HG03045 (cell line): ENCODE measurements around the gene ATP6V0C.
A peak's percentile ranks its signal among the peaks of the same experiment; 100 is the strongest.

Source experiments
- ATAC-seq: cut with Tn5 transposase; IDR thresholded peaks from one replicate; pipeline ENCODE4 v1.9.1; 2021; ENCODE audit warnings: mild to moderate bottlenecking, moderate library complexity; ENCODE audit not compliant: unreplicated experiment

ATP6V0C gene

DNA sequence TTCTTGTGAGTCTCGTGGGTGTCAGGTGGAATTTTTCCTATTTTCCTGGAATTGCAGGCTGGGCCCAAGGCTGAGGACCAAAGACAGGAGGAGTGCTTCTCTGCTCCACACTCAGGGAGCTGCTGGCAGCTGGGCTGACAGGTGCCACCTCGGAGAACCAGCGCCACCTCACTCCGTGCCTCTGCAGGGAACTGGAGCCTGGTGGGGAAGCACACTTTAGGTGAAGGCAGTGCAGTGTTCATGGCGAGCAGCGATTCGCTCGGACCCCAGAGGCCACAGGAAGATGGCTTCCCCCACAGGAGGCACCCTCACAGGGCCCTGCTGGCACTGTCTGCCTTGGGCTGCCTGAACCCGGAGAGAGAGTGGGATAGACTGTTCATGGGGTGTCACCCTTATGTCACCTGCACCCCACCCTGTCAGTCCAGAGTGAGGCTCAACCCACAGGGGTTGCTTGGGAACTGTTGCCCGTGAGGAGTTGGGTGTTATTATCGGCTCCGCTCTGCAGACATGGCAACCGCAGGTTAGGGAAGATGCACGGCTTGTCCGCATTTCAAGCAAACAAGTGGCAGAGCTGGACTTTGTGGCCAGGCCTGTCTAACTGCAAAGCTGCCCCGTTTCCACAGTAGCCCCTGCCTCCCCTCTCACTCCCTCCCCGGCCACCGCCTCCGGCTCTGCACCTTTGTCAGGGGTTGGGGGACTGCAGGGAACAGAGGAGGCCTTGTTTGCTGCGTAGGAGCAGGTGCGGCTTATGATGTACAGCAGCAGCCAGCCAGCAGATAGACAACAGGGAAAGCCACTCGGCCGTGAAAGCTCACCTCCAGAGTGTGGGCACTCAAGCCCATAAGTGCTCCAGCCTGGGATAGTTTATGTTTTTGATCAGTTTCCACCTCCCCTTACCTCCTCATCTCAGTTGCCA is 23.3 kb upstream of the ATP6V0C start:
- no peak for ATAC-seq

GRCh38 chr16:2492292-2492691 is 21.5 kb upstream of the ATP6V0C start:
- no peak for ATAC-seq

- ATAC-seq, result no peak
These were observed 20.1 kb upstream of the ATP6V0C start for GRCh38 chr16:2493605-2494004.

- no peak for ATAC-seq
These were observed 19.1 kb upstream of the ATP6V0C start for GRCh38 chr16:2494616-2495015.

- ATAC-seq, result no peak
These were observed 18.7 kb upstream of the ATP6V0C start for GRCh38 chr16:2495041-2495440.

- ATAC-seq, result no peak
These were observed 17.3 kb upstream of the ATP6V0C start for GRCh38 chr16:2496223-2497115.

DNA sequence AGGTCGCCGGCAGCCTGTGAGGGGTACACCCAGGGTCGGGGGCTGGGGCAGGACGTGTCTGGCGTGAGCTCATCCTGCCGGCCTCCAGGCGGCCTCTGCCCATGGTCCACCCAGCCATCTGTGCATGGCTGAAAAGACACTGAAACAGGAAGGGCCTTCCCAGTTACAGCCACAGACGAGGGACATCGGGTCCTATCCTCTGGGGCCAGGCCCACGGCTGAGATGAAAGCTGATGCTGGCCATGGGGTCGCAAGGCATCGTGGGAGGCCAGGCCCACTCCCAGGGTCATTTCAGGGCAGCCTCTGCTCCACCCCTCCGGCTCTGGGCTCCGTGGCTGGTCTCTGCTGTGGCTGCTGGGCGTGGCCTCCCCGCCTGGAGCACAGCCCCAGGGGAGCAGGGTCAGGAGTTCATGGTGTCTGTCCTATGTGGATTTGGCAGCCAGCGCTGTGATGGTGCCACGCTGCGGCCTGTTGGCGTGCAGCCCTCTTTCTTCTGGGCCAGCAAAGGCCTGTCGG is 16.6 kb upstream of the ATP6V0C start:
- no peak for ATAC-seq

DNA sequence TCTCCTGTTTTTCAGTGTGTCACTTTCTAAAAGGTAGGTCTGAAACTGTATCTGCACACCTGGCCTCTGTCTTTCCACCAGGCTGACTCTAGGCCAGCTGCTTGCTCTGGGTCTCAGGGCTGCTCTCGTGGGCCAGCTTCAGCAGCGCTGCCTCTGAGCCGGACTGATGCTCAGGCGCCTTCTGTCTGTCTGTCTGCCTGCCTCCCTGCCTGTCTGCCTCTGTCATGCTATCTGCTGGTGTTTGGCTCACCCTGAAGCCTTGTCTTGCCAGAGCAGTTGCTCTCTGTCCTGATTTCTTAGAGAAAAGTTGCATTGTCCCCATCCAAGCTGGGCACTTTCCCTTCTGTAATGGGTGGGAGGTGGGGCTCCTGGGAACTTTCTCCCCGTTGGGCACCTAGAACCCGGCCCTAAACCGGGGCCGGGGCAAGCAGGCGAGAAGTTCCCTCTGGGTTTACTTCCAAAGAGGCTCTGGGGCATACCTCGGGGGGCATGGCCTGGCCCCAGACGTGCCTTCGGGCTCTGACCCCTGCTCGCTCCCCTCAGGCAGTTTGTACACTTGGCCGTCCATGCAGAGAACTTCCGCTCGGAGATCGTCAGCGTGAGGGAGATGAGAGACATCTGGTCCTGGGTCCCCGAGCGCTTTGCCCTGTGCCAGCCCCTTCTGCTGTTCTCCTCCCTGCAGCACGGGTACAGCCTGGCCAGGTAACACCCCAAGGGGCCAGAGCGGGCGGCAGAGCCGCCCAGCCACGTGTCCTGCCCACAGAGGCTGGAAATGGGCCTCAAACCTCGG is 15.9 kb upstream of the ATP6V0C start:
- ATAC-seq, result no peak

DNA sequence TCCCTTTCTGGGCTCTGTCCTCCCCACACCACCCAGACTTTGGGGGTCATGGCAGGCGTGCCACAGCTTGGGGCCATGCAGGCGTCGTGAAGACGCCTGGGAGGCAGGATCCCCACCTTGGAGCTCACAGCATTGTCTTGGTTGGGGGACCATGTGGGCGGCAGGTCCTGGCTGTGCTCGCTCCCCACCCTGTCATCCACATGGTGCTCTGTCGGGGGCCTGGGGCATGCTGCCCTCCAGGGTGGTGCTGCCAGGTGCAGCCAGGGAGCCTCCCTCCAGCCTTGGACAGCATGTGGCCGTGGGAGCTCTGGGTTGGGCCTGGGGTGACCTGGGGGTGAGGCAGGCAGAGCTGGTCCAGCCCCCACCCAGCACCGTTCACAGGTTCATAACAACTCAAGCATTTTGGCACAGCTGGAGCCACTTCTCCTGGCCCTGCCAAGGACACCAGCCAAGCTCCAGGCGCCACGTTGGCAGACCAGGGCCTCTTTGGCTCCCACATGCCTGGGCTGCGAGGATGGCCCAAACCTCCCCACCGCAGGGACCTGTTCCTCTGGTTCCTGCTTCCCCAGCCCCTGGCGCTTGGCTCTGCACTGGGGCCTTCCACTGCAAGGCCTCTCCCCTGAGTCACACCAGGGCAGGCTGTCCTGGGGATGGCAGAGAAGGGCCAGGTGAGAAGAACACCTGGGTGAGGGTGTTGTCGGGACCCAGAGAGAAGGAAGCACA is 15.1 kb upstream of the ATP6V0C start:
- no peak for ATAC-seq

DNA sequence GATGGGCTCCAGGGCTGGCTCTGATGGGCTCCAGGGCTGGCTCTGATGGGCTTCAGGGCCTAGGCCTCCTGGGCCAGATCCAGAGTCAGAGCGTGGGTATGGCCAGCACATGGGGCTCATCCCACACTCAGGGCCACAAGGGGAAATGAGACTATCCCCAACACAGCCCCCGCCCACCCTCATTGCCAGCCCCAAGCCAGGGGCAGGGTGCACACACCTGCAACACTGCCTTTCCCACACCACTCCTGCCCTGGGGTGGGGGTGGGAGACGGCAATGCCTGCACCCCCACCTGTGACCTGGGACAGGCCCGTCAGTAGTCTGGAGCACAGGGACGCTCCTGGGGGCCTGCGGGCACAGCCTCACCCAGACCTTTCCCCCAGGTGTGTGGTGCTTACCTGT is 14.3 kb upstream of the ATP6V0C start:
- ATAC-seq, result no peak

DNA sequence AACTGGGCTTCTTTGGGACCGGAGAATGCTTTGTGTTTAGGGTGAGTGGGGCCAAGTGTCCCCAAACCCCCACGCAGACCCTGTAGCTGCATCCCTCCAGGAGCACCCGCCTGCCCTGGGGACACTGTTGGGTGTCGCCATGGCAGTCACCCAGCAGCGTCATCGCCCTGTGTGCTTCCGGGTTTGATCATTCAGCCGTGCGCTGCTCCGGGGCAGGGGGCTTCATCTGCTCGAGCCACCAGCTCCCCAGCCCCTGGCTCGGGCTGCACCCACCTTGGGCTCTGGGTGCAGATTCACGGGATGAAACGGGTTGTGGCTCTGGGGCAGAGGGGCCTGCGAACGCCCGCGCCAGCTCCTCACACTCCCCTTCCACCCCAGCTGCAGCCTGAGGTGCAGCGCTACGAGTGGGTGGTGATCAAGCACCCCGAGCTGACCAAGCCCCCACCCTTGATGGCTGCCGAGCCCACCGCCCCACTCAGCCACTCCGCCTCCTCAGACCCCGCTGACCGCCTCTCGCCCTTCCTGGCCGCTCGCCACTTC is 13.8 kb upstream of the ATP6V0C start:
- no peak for ATAC-seq

DNA sequence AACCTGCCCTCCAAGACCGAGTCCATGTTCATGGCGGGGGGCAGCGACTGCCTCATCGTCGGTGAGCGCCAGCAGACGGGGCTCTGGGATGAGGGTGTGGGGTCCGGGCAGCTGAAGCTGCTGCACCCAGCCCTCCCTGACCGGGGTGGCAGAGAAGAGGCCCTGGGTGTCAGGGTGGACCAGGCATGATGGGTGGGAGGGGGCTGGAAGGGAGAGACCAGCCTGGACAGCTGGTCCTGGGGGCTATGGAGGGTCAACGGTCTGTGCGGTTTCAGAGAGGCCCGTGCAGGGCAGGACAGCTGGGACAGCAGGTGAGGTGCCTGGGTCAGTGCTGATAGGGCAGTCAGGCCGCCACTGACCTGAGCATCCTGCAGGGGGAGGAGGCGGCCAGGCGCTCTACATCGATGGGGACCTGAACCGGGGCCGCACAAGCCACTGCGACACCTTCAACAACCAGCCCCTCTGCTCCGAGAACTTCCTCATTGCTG is 13.3 kb upstream of the ATP6V0C start:
- ATAC-seq, result no peak

GRCh38 chr16:2500918-2501750 is 12.6 kb upstream of the ATP6V0C start:
- no peak for ATAC-seq

DNA sequence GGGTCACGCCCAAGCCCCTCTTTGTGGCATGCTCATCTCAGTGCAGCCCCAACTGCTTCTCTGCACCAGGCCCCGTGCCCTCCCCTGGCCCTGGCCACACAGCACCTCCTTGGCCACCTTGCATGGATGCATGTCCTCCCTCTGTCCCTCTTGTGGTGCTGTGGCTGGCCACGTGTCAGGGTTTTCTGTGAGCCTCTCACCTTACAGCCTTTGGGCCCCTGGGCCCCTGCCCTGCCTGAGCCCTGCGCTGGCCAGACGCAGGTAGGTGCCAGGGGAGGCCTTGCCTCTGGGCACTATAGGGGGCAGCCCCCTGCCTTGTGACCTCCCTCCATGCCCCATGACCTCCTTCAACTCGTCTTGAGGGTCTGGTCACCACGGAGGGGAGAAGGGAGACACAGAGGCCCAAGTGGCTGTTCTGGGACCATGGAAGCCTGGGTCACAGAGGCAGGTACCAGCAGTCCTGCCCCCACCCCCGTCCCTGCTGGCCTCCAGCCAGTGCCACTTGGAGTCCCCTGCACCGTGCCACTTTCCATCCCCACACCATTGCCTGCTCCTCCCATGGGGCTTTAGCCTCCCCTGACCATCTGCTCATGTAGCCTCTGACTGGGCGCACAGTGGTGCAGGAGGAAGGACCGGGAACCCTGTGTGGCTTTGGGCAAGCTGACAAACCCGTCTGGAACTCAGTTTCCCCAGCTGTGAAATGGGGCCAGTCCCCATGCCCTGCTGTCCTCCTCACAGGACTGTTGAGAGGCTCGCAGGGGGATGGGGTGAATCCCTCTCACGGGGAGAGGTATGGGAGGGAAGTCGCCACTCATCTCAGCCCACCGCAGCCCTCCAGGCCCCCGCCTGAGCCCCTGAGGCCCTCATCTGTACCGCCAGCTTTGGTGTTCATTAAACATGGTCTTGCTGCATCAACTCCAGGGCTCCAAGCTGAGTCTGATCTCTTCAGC is 11.5 kb upstream of the ATP6V0C start:
- ATAC-seq, result no peak

- no peak for ATAC-seq
These were observed 8.1 kb upstream of the ATP6V0C start for GRCh38 chr16:2505695-2506094.

GRCh38 chr16:2507052-2507659 is 6.6 kb upstream of the ATP6V0C start:
- ATAC-seq, result peak; percentile 40

DNA sequence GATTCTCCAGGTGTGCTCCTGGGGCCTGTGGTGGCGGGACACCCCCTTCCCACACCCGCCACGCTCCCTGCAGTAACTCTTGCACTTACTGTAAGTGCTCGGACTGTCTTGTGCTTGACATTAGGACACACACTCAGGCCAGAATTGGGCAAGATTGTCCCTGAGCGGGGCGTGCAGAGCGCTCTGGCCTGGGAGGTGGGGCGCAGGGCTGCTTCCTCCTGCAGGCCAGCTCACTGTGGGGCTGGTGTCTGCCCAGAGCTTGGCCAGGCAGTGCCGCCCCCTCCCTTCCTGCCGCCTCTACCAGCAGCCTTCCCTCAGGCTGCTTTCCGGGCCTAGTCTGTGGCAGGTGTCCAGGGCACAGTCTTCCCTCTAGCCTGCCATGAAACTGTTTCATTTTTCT is 6.1 kb upstream of the ATP6V0C start:
- no peak for ATAC-seq
